Measurements from ENCODE around the gene SCARF2.

The SCARF2 gene

DNA sequence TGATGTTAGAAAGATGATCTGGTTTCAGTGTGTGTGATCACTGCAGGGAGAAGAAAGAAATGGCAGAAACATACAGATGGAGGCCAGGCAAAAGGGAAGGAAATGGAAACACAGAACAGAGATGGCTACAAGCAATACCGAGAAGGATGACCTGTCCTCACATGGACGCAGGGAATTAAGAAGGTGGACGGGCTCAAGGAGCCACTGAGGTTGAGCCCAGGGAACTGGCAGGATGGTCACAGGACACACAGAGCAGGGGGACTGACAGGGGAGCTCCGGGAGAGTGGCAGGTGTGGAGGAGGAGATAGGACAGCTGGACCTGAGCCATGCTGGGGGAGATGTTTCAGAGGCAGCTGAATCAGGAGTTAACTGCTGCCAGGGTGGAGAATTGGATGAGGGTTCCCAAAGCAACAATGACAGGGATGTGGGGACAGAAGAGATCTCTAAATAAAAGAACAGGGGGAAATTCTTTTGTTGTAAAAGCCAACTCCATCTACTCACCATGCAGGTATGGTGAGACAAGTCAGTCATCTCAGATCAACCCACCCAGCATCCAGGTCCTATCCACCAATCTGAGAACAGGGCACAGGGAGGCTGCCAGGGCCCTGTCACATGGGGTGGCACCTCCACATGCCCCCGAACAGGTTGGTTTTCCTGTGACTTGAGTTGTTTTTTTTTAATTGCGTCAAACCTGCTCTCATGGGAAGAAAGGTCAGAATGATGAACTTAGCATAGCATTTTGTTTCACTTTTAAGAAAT, 31.7 kb upstream of the SCARF2 start:
- no peak for DNase-seq (ENCODE audit: low read depth in 1 of 2, low spot score in 1 of 2)
- in situ Hi-C loops (cut with HindIII; ENCODE audit: low pct_unique_long_range_greater_than_20kb, low sequenced_read_pairs), result no loop called here
- TF ChIP-seq JUND (IDR thresholded peaks at IDR 0.05; ENCODE audit: low read depth), result no peak

- no peak for TF ChIP-seq JUND (IDR thresholded peaks at IDR 0.05; ENCODE audit: low read depth)
- DNase-seq (ENCODE audit: low read depth in 1 of 2, low spot score in 1 of 2), result no peak
- in situ Hi-C loops (cut with HindIII; ENCODE audit: low pct_unique_long_range_greater_than_20kb, low sequenced_read_pairs), result no loop called here
These were observed 29.2 kb upstream of the SCARF2 start for GRCh38 chr22:20466659-20467379.

DNA sequence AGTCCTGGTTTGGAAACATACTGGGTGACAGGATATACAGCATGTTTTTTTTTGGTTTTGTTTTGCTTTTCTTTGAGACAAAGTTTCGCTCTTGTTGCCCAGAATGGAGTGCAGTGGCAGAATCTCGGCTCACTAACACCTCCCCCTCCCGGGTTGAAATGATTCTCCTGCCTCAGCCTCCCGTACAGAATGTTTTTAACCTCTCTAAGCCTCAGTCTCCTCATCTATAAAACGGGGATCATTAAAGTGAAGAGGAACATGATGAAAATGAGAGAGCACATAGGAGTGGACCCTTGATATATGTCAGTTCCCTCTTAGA, 28.1 kb upstream of the SCARF2 start:
- in situ Hi-C loops (cut with HindIII; ENCODE audit: low pct_unique_long_range_greater_than_20kb, low sequenced_read_pairs), result no loop called here
- TF ChIP-seq JUND (IDR thresholded peaks at IDR 0.05; ENCODE audit: low read depth), result no peak
- DNase-seq (ENCODE audit: low read depth in 1 of 2, low spot score in 1 of 2), result no peak

GRCh38 chr22:20464912-20465758, 27.5 kb upstream of the SCARF2 start:
- TF ChIP-seq JUND (IDR thresholded peaks at IDR 0.05; ENCODE audit: low read depth), result no peak
- in situ Hi-C loops (cut with HindIII; ENCODE audit: low pct_unique_long_range_greater_than_20kb, low sequenced_read_pairs), result no loop called here
- DNase-seq (ENCODE audit: low read depth in 1 of 2, low spot score in 1 of 2), result no peak

GRCh38 chr22:20464096-20464614, 26.5 kb upstream of the SCARF2 start:
- no peak for DNase-seq (ENCODE audit: low read depth in 1 of 2, low spot score in 1 of 2)
- TF ChIP-seq JUND (IDR thresholded peaks at IDR 0.05; ENCODE audit: low read depth), result no peak
- in situ Hi-C loops (cut with HindIII; ENCODE audit: low pct_unique_long_range_greater_than_20kb, low sequenced_read_pairs), result no loop called here

GRCh38 chr22:20463324-20464095, 25.9 kb upstream of the SCARF2 start:
- DNase-seq (ENCODE audit: low read depth in 1 of 2, low spot score in 1 of 2), result no peak
- in situ Hi-C loops (cut with HindIII; ENCODE audit: low pct_unique_long_range_greater_than_20kb, low sequenced_read_pairs), result no loop called here
- no peak for TF ChIP-seq JUND (IDR thresholded peaks at IDR 0.05; ENCODE audit: low read depth)

DNA sequence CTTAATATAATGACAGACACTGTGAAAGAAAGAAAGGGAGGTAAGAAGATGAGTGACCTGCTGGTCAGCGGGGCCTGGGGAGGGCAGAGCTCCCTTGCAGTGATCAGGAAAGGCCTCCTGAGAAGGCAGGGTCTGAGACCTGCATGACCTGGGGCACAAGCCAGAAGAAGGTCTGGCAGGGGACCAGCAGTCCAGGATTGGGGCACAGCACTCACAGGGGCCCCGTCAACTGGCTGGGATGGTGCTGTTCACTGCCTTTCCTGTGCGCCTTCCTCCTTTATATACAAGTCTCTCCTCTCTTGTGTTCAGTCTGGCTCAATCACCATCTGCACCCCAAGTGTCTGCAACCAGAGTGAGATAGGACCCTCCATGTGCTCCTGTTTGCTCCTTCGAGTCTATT, 22.2 kb upstream of the SCARF2 start:
- no peak for DNase-seq (ENCODE audit: low read depth in 1 of 2, low spot score in 1 of 2)
- in situ Hi-C loops (cut with HindIII; ENCODE audit: low pct_unique_long_range_greater_than_20kb, low sequenced_read_pairs), result no loop called here
- TF ChIP-seq JUND (IDR thresholded peaks at IDR 0.05; ENCODE audit: low read depth), result no peak

DNA sequence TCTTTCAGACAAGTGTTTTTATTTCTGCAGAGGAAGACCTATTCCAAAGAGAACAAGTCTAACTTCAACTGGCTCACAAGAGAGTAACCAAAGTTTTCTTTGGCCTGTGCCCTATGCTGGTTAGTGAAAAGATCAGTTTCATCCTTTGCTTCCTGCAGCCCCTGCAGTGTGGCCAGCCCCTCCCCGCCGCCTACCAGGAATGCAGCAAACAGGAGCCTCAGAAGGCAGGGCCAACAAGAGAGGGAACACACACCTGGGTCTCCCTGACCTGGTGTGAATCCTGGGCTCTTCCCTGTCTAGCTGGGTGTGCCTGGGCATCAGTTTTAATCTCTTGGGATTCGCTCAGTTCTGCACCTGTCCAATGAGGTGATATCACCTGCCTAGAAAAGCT, 21.5 kb upstream of the SCARF2 start:
- in situ Hi-C loops (cut with HindIII; ENCODE audit: low pct_unique_long_range_greater_than_20kb, low sequenced_read_pairs), result no loop called here
- DNase-seq (ENCODE audit: low read depth in 1 of 2, low spot score in 1 of 2), result no peak
- TF ChIP-seq JUND (IDR thresholded peaks at IDR 0.05; ENCODE audit: low read depth), result no peak

DNA sequence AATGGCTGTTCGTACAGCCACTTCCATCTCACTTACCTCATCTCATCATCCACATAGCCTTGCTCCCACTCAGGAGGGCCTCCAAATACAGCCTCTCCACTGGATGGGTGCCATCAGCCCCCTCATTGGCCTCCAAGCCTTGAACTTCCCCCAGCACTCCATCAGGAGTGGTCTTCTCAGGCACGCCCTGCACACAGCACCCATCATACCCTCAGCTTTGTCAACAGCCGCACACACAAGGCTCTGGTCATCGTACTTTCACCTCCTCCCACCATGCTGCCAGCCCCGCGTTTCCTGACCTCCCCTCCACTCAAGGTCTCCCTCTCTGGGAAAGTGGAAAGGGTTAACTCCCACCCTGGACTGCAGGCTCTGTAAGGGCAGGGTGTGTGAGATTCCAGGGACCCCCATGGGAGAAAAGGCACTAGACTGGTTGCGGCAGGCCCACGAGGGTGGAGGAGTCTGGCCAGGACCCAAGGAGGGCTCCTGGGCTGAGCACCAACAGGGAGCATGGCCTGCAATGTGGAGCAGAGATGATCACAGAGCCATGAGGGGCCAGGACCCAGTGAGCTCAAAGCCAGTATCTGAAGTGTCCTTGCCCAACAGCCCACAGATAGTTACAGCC, 21.0 kb upstream of the SCARF2 start:
- DNase-seq (ENCODE audit: low read depth in 1 of 2, low spot score in 1 of 2), result no peak
- in situ Hi-C loops (cut with HindIII; ENCODE audit: low pct_unique_long_range_greater_than_20kb, low sequenced_read_pairs), result no loop called here
- TF ChIP-seq JUND (IDR thresholded peaks at IDR 0.05; ENCODE audit: low read depth), result no peak

DNA sequence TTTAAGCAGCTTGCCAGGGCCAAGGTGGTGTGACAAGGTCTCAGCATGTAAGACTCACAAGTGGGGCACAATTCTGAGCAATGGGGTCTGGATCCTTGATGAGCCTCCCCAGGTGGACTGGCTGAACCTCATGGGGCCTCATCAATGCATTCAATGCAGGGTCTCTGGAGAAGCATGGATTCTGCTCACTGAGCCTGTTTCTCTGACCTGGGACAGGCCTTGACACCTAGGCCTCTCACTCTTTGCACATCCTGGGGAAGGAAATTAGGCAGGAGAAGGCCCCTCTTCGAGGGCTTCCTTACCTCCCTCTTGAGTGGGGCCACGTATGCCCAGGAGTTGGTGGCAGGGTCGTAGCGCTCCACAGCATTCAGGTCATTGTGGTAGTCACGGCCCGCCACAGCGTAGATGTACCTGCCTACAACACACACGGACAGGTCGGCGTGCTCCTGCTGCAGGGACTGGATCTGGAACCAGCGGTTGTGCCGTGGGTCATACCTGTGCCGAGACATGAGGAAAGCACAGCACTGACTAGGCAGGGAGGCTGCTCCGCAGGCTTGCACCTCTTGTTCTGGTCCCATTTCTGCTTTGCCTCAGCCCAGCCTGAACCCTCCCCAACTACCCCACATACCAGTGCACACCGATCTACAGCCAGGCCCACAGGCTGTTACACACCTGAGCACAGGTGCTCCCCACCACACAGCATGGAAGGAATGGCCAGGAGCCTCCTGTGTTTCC, 20.0 kb upstream of the SCARF2 start:
- no peak for TF ChIP-seq JUND (IDR thresholded peaks at IDR 0.05; ENCODE audit: low read depth)
- DNase-seq (ENCODE audit: low read depth in 1 of 2, low spot score in 1 of 2), result no peak
- in situ Hi-C loops (cut with HindIII; ENCODE audit: low pct_unique_long_range_greater_than_20kb, low sequenced_read_pairs), result no loop called here

DNA sequence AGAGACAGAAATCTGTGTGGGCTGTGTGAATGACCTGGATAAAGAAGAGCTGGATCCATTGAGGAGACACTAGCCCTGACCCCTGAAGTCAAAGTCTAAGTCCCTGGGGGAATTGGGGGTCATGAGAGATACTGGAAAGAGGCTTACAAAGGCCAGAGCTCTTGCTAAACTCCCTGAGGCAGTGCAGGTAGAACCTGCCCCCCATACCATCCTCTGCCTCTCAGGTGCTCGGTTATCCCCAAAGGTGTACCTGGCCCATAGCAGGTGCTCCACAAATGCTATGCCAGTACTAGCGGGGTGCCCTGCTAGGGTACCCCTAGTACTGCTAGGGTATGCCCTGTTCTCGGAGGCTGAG, 19.1 kb upstream of the SCARF2 start:
- in situ Hi-C loops (cut with HindIII; ENCODE audit: low pct_unique_long_range_greater_than_20kb, low sequenced_read_pairs), result no loop called here
- DNase-seq (ENCODE audit: low read depth in 1 of 2, low spot score in 1 of 2), result no peak
- no peak for TF ChIP-seq JUND (IDR thresholded peaks at IDR 0.05; ENCODE audit: low read depth)

All from T47D (cell line).